ENCODE measurements around the gene OR5B17. TPM values are rescaled to one million over a fixed set of nuclear protein-coding genes. Genes with fewer than 3 reads are reported as not detected.

The OR5B17 gene
- polyA plus RNA-seq, 2 of the 4 experiments (the other 2 are of a cell fraction): not detected

DNA sequence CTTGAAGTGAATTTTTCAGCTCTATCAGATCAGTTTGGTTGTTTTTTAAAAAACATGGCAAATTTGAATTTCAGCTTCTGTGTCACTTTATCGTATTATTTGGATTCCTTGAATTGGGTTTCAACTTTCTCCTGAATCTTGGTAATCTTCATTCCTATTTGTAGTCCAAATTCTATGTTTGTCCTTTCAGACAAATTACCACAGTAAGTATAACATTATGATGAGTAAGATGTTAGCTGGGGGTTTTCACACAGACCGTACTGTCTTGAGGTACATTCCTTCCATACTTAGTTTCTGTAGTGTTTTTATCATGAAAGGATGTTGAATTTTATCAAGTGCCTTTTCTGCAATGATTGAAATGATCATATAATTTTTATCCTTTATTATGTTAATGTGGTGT, 28.0 kb downstream of the OR5B17 start:
- no peak for TF ChIP-seq HOXA7 (CRISPR knock-in tag; IDR thresholded peaks at IDR 0.05)
- no peak for TF ChIP-seq SREBF2 (IDR thresholded peaks at IDR 0.05)
- TF ChIP-seq FOSL2 (IDR thresholded peaks at IDR 0.05): no peak
- no peak for TF ChIP-seq FOSL2 (CRISPR knock-in tag; IDR thresholded peaks at IDR 0.05)
- TF ChIP-seq ESRRA (IDR thresholded peaks at IDR 0.05; ENCODE audit: borderline replicate concordance, low read length): no peak
- no peak for TF ChIP-seq MYC (IDR thresholded peaks at IDR 0.05; ENCODE audit: borderline replicate concordance, low read length)
- TF ChIP-seq, protein P1, sequence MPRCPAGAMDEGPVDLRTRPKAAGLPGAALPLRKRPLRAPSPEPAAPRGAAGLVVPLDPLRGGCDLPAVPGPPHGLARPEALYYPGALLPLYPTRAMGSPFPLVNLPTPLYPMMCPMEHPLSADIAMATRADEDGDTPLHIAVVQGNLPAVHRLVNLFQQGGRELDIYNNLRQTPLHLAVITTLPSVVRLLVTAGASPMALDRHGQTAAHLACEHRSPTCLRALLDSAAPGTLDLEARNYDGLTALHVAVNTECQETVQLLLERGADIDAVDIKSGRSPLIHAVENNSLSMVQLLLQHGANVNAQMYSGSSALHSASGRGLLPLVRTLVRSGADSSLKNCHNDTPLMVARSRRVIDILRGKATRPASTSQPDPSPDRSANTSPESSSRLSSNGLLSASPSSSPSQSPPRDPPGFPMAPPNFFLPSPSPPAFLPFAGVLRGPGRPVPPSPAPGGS (IDR thresholded peaks at IDR 0.05): no peak
- no peak for TF ChIP-seq EHMT2 (IDR thresholded peaks at IDR 0.05; ENCODE audit: low read depth)
- TF ChIP-seq MAFK (IDR thresholded peaks at IDR 0.05; ENCODE audit: partially characterized antibody): no peak
- TF ChIP-seq NR3C1 (IDR thresholded peaks at IDR 0.05): no peak
- TF ChIP-seq NPAS2 (CRISPR knock-in tag; IDR thresholded peaks at IDR 0.05; ENCODE audit: borderline replicate concordance): no peak
- TF ChIP-seq JUN (IDR thresholded peaks at IDR 0.05): no peak
- TF ChIP-seq RARB (CRISPR knock-in tag; IDR thresholded peaks at IDR 0.05): no peak
- TF ChIP-seq JUNB (IDR thresholded peaks at IDR 0.05): no peak
- no peak for TF ChIP-seq GATA3 (IDR thresholded peaks at IDR 0.05; ENCODE audit: borderline replicate concordance)
- no peak for TF ChIP-seq EP300 (IDR thresholded peaks at IDR 0.05)
- no peak for TF ChIP-seq RNF2 (IDR thresholded peaks at IDR 0.05; ENCODE audit: borderline replicate concordance, low read depth)
- TF ChIP-seq, protein P2, sequence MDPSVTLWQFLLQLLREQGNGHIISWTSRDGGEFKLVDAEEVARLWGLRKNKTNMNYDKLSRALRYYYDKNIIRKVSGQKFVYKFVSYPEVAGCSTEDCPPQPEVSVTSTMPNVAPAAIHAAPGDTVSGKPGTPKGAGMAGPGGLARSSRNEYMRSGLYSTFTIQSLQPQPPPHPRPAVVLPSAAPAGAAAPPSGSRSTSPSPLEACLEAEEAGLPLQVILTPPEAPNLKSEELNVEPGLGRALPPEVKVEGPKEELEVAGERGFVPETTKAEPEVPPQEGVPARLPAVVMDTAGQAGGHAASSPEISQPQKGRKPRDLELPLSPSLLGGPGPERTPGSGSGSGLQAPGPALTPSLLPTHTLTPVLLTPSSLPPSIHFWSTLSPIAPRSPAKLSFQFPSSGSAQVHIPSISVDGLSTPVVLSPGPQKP (IDR thresholded peaks at IDR 0.05; ENCODE audit: low read depth, low read length): no peak
- H3K9me3 ChIP-seq: no peaks in the 10 kb centered on the region
- H3K4me1 ChIP-seq: no peaks in the 10 kb centered on the region
- FAIRE-seq: no peak
- WGBS (ENCODE audit: missing lambda C conversion rate): 7% methylated on average over 2 of the region's 2 CpGs
- POLR2A ChIA-PET: no interaction called here
- H3K27ac ChIP-seq: no peak overlapping the region
- no peak overlapping the region for H3K4me2 ChIP-seq
- H3K4me3 ChIP-seq: no peak overlapping the region
- no peak for ATAC-seq
- CTCF ChIA-PET: no interaction called here
- DNase-seq (ENCODE audit: low read depth in 1 of 2, low spot score in 1 of 2): no peak

DNA sequence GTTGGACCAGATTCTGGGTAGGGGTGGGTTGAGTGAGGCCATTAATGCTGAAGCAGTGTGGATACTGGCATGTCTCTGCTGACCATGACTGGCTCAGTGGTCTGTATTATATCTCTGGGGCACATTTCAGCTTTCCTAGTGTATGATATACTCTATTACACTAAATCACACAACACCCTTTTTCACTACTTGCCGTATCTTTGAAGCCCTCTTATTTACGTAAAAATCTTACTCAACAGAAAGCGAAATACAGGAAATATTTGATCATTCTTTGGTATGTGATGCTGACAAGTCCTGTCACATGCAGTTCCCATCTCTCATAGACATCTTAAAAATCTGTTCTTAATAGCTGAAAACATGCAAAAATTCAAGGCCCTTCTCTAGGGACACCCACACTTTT, 40.3 kb downstream of the OR5B17 start:
- POLR2A ChIA-PET: no interaction called here
- FAIRE-seq (no peak), ATAC-seq (no peak), DNase-seq (ENCODE audit: low read depth in 1 of 2, low spot score in 1 of 2) (no peak)
- TF ChIP-seq TFCP2L1 (CRISPR knock-in tag; IDR thresholded peaks at IDR 0.05) (no peak), NPAS2 (CRISPR knock-in tag; IDR thresholded peaks at IDR 0.05; ENCODE audit: borderline replicate concordance) (no peak), RCOR1 (IDR thresholded peaks at IDR 0.05; ENCODE audit: low read depth, low read length) (no peak), CHD4 (IDR thresholded peaks at IDR 0.05; ENCODE audit: borderline replicate concordance) (no peak)
- TF ChIP-seq, protein P3, sequence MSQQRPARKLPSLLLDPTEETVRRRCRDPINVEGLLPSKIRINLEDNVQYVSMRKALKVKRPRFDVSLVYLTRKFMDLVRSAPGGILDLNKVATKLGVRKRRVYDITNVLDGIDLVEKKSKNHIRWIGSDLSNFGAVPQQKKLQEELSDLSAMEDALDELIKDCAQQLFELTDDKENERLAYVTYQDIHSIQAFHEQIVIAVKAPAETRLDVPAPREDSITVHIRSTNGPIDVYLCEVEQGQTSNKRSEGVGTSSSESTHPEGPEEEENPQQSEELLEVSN (IDR thresholded peaks at IDR 0.05; ENCODE audit: borderline replicate concordance, low read depth): no peak
- WGBS (ENCODE audit: missing lambda C conversion rate): 16% methylated on average over 3 of the region's 3 CpGs
- no peak overlapping the region for H3K4me2 ChIP-seq
- no peak overlapping the region for H3K4me3 ChIP-seq
- H3K27ac ChIP-seq: no peak overlapping the region
- no peaks in the 10 kb centered on the region for H3K4me1 ChIP-seq
- CTCF ChIA-PET: interaction anchor here (0.6 kb wide), 1 partner anchor 51 kb away, joined by 3 read pairs; no protein-coding TSS in a partner anchor
- no peaks in the 10 kb centered on the region for H3K9me3 ChIP-seq

DNA sequence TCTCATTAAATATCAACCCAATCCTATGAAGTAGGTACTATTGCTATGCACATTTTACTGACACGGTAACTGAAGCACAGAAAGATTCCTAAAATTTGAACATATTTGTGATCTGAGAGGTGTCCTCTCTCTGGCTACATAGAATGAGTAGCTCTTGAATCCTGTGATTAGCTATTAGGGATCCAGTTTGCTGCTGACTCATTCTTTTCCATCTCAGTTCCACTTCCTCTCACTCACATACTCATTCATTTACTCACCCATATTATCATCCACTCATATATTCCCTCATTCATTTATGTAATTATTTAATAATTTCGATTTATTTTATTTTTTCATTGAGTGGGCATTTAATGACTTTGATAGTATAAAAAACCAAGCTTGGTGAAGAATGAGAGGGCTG, 42.7 kb downstream of the OR5B17 start:
- Histone ChIP-seq H3K4me3 (no peak overlapping the region), H3K4me1 (no peaks in the 10 kb centered on the region), H3K27ac (no peak overlapping the region), H3K4me2 (no peak overlapping the region), H3K9me3 (no peaks in the 10 kb centered on the region)
- CTCF ChIA-PET: no interaction called here
- ATAC-seq: no peak
- FAIRE-seq: no peak
- no peak for DNase-seq (ENCODE audit: low read depth in 1 of 2, low spot score in 1 of 2)
- TF ChIP-seq CEBPB (IDR thresholded peaks at IDR 0.05) (no peak), RARB (CRISPR knock-in tag; IDR thresholded peaks at IDR 0.05) (no peak)
- WGBS (ENCODE audit: missing lambda C conversion rate): 1% methylated on average over 2 of the region's 2 CpGs
- POLR2A ChIA-PET: no interaction called here

Other genes with a start within 250 kb of the OR5B17 start
- not detected in 2 replicates for gene OR9I1, start 233.5 kb downstream of the OR5B17 start, polyA plus RNA-seq (2011; rRNA removed)
- not detected in 3 replicates for gene OR9I1, start 233.5 kb downstream of the OR5B17 start, polyA plus RNA-seq (2017; fragmentation: RNase III; extraction: RNeasy Plus Mini Kit Qiagen cat#74134 plus additional on column Dnase treatment)
- not detected in 2 replicates for gene OR9Q2, start 170.0 kb downstream of the OR5B17 start, polyA plus RNA-seq (2011; rRNA removed)
- not detected in 3 replicates for gene OR9Q2, start 170.0 kb downstream of the OR5B17 start, polyA plus RNA-seq (2017; fragmentation: RNase III; extraction: RNeasy Plus Mini Kit Qiagen cat#74134 plus additional on column Dnase treatment)
- not detected in 2 replicates for gene OR1S2, start 154.9 kb downstream of the OR5B17 start, polyA plus RNA-seq (2011; rRNA removed)
- gene OR1S2, start 154.9 kb downstream of the OR5B17 start, polyA plus RNA-seq (2017; fragmentation: RNase III; extraction: RNeasy Plus Mini Kit Qiagen cat#74134 plus additional on column Dnase treatment): not detected in 3 replicates
- not detected in 2 replicates for gene OR1S1, start 146.3 kb downstream of the OR5B17 start, polyA plus RNA-seq (2011; rRNA removed)
- not detected in 3 replicates for gene OR1S1, start 146.3 kb downstream of the OR5B17 start, polyA plus RNA-seq (2017; fragmentation: RNase III; extraction: RNeasy Plus Mini Kit Qiagen cat#74134 plus additional on column Dnase treatment)
- not detected in 2 replicates for gene OR10Q1, start 130.2 kb downstream of the OR5B17 start, polyA plus RNA-seq (2011; rRNA removed)
- not detected in 3 replicates for gene OR10Q1, start 130.2 kb downstream of the OR5B17 start, polyA plus RNA-seq (2017; fragmentation: RNase III; extraction: RNeasy Plus Mini Kit Qiagen cat#74134 plus additional on column Dnase treatment)
- not detected in 2 replicates for gene OR10W1, start 90.8 kb downstream of the OR5B17 start, polyA plus RNA-seq (2011; rRNA removed)
- gene OR10W1, start 90.8 kb downstream of the OR5B17 start, polyA plus RNA-seq (2017; fragmentation: RNase III; extraction: RNeasy Plus Mini Kit Qiagen cat#74134 plus additional on column Dnase treatment): not detected in 3 replicates
- gene OR5B3, start 47.8 kb upstream of the OR5B17 start, polyA plus RNA-seq (2011; rRNA removed): not detected in 2 replicates
- gene OR5B3, start 47.8 kb upstream of the OR5B17 start, polyA plus RNA-seq (2017; fragmentation: RNase III; extraction: RNeasy Plus Mini Kit Qiagen cat#74134 plus additional on column Dnase treatment): not detected in 3 replicates
- not detected in 2 replicates for gene OR5B2, start 69.1 kb upstream of the OR5B17 start, polyA plus RNA-seq (2011; rRNA removed)
- not detected in 3 replicates for gene OR5B2, start 69.1 kb upstream of the OR5B17 start, polyA plus RNA-seq (2017; fragmentation: RNase III; extraction: RNeasy Plus Mini Kit Qiagen cat#74134 plus additional on column Dnase treatment)
- gene OR5B12, start 83.2 kb upstream of the OR5B17 start, polyA plus RNA-seq (2011; rRNA removed): not detected in 2 replicates
- gene OR5B12, start 83.2 kb upstream of the OR5B17 start, polyA plus RNA-seq (2017; fragmentation: RNase III; extraction: RNeasy Plus Mini Kit Qiagen cat#74134 plus additional on column Dnase treatment): not detected in 3 replicates
- not detected in 2 replicates for gene OR5B21, start 149.0 kb upstream of the OR5B17 start, polyA plus RNA-seq (2011; rRNA removed)
- gene OR5B21, start 149.0 kb upstream of the OR5B17 start, polyA plus RNA-seq (2017; fragmentation: RNase III; extraction: RNeasy Plus Mini Kit Qiagen cat#74134 plus additional on column Dnase treatment): not detected in 3 replicates
- 6.6 and 6.7 TPM in 2 replicates for gene LPXN, start 216.8 kb upstream of the OR5B17 start, polyA plus RNA-seq (2011; rRNA removed)
- gene LPXN, start 216.8 kb upstream of the OR5B17 start, polyA plus RNA-seq (2017; fragmentation: RNase III; extraction: RNeasy Plus Mini Kit Qiagen cat#74134 plus additional on column Dnase treatment): 2.5 to 2.9 TPM (median 2.5 TPM) in 3 replicates
- gene ZFP91, start 220.0 kb upstream of the OR5B17 start, polyA plus RNA-seq (2011; rRNA removed): 52.3 and 66.9 TPM in 2 replicates
- 45.0 to 48.5 TPM (median 47.7 TPM) in 3 replicates for gene ZFP91, start 220.0 kb upstream of the OR5B17 start, polyA plus RNA-seq (2017; fragmentation: RNase III; extraction: RNeasy Plus Mini Kit Qiagen cat#74134 plus additional on column Dnase treatment)

All from A549 (cell line).